Activated B cell treated with CpG ODN at 0.5 μM for 24 hours (primary cell): ENCODE data around the gene C16orf90. TPM values are rescaled to one million over a fixed set of nuclear protein-coding genes. Genes with fewer than 3 reads are reported as not detected.

Source experiments
- ATAC-seq: fragments of 200-7000 bp; cut with Tn5 transposase; one replicate; pipeline ENCODE4 v1.10.0; 2021; ENCODE audit warnings: low read depth, mild to moderate bottlenecking, moderate library complexity
- CTCF ChIA-PET: fragments of 350-600 bp; sonication (Branson Sonifier 250); formaldehyde crosslinking; loops from one replicate; lab custom pipeline; 2021; ENCODE audit warnings: antibody characterized with exemption; lab: Charles Lee
- POLR2A ChIA-PET: fragments of 350-600 bp; sonication (Branson Sonifier 250); formaldehyde crosslinking; loops from one replicate; lab custom pipeline; 2021; ENCODE audit warnings: antibody characterized with exemption; lab: Charles Lee
- DNase-seq: peaks from one replicate; pipeline ENCODE4 v3.0.0; 2022
- H3K27ac Mint-ChIP-seq: one replicate; pipeline ENCODE4 v1.8.0; 2020; ENCODE audit warnings: mixed read lengths
- H3K27me3 Mint-ChIP-seq: one replicate; pipeline ENCODE4 v1.8.0; 2021; ENCODE audit warnings: mixed read lengths
- H3K36me3 Mint-ChIP-seq: one replicate; pipeline ENCODE4 v1.8.0; 2021; ENCODE audit warnings: low read depth, mixed read lengths
- H3K4me1 Mint-ChIP-seq: one replicate; pipeline ENCODE4 v1.8.0; 2021; ENCODE audit warnings: mixed read lengths
- H3K4me3 Mint-ChIP-seq: one replicate; pipeline ENCODE4 v1.8.0; 2020; ENCODE audit warnings: mild to moderate bottlenecking, mixed read lengths
- H3K9me3 Mint-ChIP-seq: one replicate; pipeline ENCODE4 v1.8.0; 2020; ENCODE audit warnings: mixed read lengths
- intact Hi-C: fragments of 100-400 bp; cut with micrococcal nuclease; formaldehyde crosslinking; loops from one replicate; pipeline ENCODE4 v1.15.1; 2024
- total RNA-seq: library from RNA; stranded (reverse); gene quantifications from 2 replicates; pipeline ENCODE4 v1.2.3, GENCODE V29; 2022
- TF ChIP-seq, protein P1 (sequence below): fragments of 200-600 bp; IDR thresholded peaks from one replicate; pipeline ENCODE4 v1.8.0; 2022; ENCODE audit warnings: antibody characterized with exemption, mild to moderate bottlenecking

Gene C16orf90
- total RNA-seq, 1 donor from 2014 or later: not detected

- Mint-ChIP-seq H3K4me1 (peaks cover 22% of the 10 kb centered on the region), H3K4me3 (no peak overlapping the region), H3K36me3 (peaks cover 27% of the 10 kb centered on the region), H3K27ac (no peak overlapping the region), H3K9me3 (no peaks in the 10 kb centered on the region), H3K27me3 (no peaks in the 10 kb centered on the region)
- CTCF ChIA-PET: interaction anchor here (1.4 to 1.8 kb wide), 2 partner anchors 9 to 11 kb away, joined by 3 to 5 read pairs; no protein-coding TSS in a partner anchor
- no peak for ATAC-seq
- TF ChIP-seq, protein P1, sequence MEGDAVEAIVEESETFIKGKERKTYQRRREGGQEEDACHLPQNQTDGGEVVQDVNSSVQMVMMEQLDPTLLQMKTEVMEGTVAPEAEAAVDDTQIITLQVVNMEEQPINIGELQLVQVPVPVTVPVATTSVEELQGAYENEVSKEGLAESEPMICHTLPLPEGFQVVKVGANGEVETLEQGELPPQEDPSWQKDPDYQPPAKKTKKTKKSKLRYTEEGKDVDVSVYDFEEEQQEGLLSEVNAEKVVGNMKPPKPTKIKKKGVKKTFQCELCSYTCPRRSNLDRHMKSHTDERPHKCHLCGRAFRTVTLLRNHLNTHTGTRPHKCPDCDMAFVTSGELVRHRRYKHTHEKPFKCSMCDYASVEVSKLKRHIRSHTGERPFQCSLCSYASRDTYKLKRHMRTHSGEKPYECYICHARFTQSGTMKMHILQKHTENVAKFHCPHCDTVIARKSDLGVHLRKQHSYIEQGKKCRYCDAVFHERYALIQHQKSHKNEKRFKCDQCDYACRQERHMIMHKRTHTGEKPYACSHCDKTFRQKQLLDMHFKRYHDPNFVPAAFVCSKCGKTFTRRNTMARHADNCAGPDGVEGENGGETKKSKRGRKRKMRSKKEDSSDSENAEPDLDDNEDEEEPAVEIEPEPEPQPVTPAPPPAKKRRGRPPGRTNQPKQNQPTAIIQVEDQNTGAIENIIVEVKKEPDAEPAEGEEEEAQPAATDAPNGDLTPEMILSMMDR: no peak
- no peak for DNase-seq
- intact Hi-C loops: no loop called here
- POLR2A ChIA-PET: no interaction called here
Observed at GRCh38 chr16:3536271-3536731, 41.0 kb upstream of the C16orf90 start.

DNA sequence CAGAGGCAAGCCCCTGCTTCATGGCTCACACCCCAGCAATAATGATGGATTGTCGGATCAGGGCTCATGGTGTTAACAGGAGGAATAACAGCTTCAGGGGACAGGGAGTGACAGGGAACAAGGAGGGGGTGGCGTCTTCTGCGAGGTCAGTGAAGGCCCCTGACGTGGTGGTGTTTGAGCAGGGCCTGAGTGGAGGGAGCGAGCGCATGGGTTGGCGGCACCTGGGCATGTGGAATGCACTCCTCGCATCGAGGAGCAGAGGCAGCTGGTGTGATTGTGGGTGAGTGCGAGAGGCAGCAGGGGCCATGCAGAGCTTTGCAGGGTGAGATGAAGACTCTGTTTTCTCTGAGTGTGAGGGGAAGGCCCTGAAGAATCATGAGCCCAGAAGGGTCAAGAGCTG lies 38.8 kb upstream of the C16orf90 start:
- DNase-seq (no peak), ATAC-seq (no peak)
- TF ChIP-seq, protein P1: no peak
- POLR2A ChIA-PET: no interaction called here
- H3K27ac Mint-ChIP-seq: no peak overlapping the region
- CTCF ChIA-PET: no interaction called here
- H3K4me3 Mint-ChIP-seq: no peak overlapping the region
- H3K9me3 Mint-ChIP-seq: no peaks in the 10 kb centered on the region
- no peaks in the 10 kb centered on the region for H3K27me3 Mint-ChIP-seq
- intact Hi-C loops: no loop called here
- H3K4me1 Mint-ChIP-seq: peaks cover 22% of the 10 kb centered on the region
- peaks cover 16% of the 10 kb centered on the region for H3K36me3 Mint-ChIP-seq

GRCh38 chr16:3532741-3533140 lies 37.5 kb upstream of the C16orf90 start:
- TF ChIP-seq, protein P1: no peak
- intact Hi-C loops: no loop called here
- CTCF ChIA-PET: no interaction called here
- ATAC-seq (no peak), DNase-seq (no peak)
- H3K27me3 Mint-ChIP-seq: no peaks in the 10 kb centered on the region
- no peak overlapping the region for H3K4me3 Mint-ChIP-seq
- POLR2A ChIA-PET: no interaction called here
- H3K9me3 Mint-ChIP-seq: no peaks in the 10 kb centered on the region
- peaks cover 25% of the 10 kb centered on the region for H3K4me1 Mint-ChIP-seq
- H3K36me3 Mint-ChIP-seq: peaks cover 16% of the 10 kb centered on the region
- no peak overlapping the region for H3K27ac Mint-ChIP-seq

- H3K27ac Mint-ChIP-seq: no peak overlapping the region
- peaks cover 21% of the 10 kb centered on the region for H3K4me1 Mint-ChIP-seq
- peaks cover 14% of the 10 kb centered on the region for H3K36me3 Mint-ChIP-seq
- ATAC-seq (no peak), DNase-seq (no peak)
- CTCF ChIA-PET: no interaction called here
- POLR2A ChIA-PET: no interaction called here
- intact Hi-C loops: no loop called here
- TF ChIP-seq, protein P1: no peak
- no peaks in the 10 kb centered on the region for H3K9me3 Mint-ChIP-seq
- H3K4me3 Mint-ChIP-seq: no peak overlapping the region
- H3K27me3 Mint-ChIP-seq: no peaks in the 10 kb centered on the region
Observed at GRCh38 chr16:3530371-3530914, 35.2 kb upstream of the C16orf90 start.

DNA sequence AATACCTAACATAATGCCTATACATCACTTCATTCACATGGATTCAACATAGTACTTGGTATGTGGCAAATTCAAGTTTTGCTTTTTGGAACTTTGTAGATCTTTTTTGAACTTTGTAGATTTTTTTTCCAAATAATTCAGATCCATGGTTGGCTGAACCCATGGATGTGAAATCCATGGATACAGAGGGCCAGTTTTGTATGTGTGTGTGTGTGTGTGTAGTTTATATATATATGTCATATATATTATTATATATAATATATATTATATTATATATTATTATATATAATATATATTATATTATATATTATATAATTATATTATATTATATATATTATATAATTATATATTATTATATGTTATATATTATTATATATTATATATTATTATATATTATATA lies 33.9 kb upstream of the C16orf90 start:
- H3K36me3 Mint-ChIP-seq: peaks cover 16% of the 10 kb centered on the region
- no peaks in the 10 kb centered on the region for H3K27me3 Mint-ChIP-seq
- H3K4me3 Mint-ChIP-seq: no peak overlapping the region
- intact Hi-C loops: loop anchor here (5.0 kb wide), 1 partner anchor 353 kb away; the partner anchor contains the start of gene CREBBP
- no peak overlapping the region for H3K27ac Mint-ChIP-seq
- H3K9me3 Mint-ChIP-seq: no peaks in the 10 kb centered on the region
- ChIA-PET CTCF (no interaction called here), POLR2A (no interaction called here)
- no peak for DNase-seq
- peaks cover 11% of the 10 kb centered on the region for H3K4me1 Mint-ChIP-seq
- no peak for ATAC-seq
- TF ChIP-seq, protein P1: no peak
